HEK293T (cell line): Measurements from ENCODE around the gene RNF43.
A peak's percentile ranks its signal among the peaks of the same experiment; 100 is the strongest.

ENCODE experiments used
- CTCF ChIA-PET: fragments of 350-600 bp; formaldehyde crosslinking; extraction: SDS; loops from one replicate; lab custom pipeline; 2021; ENCODE audit warnings: antibody characterized with exemption, inconsistent platforms; lab: Yijun Ruan, JAX
- POLR2A ChIA-PET: fragments of 350-600 bp; formaldehyde crosslinking; extraction: SDS; loops from one replicate; lab custom pipeline; 2020; ENCODE audit warnings: antibody characterized with exemption, inconsistent platforms; lab: Yijun Ruan, JAX
- DNase-seq: peaks from one replicate; pipeline ENCODE4 v3.0.0; 2012; ENCODE audit warnings: mixed read lengths; ENCODE audit errors: extremely low spot score
- ARNT ChIP-seq: fragments of 450-650 bp; IDR thresholded peaks from 2 replicates; pipeline ENCODE4 v1.6.1; 2017; ENCODE audit warnings: mild to moderate bottlenecking
- BHLHE40 ChIP-seq: fragments of 450-650 bp; IDR thresholded peaks from 2 replicates; pipeline ENCODE4 v1.6.1; 2016; ENCODE audit warnings: mild to moderate bottlenecking, moderate library complexity, borderline replicate concordance
- CTBP1 ChIP-seq: fragments of 450-650 bp; IDR thresholded peaks from 2 replicates; pipeline ENCODE4 v1.6.1; 2016; ENCODE audit warnings: borderline replicate concordance
- ELF4 ChIP-seq: fragments of 450-650 bp; IDR thresholded peaks from 2 replicates; pipeline ENCODE4 v1.6.1; 2017; ENCODE audit warnings: antibody characterized with exemption
- FOXA1 ChIP-seq: fragments of 450-650 bp; IDR thresholded peaks from 2 replicates; pipeline ENCODE4 v1.6.1; 2016; ENCODE audit warnings: mild to moderate bottlenecking
- FOXK2 ChIP-seq: fragments of 450-650 bp; IDR thresholded peaks from 2 replicates; pipeline ENCODE4 v1.6.1; 2016; ENCODE audit warnings: mild to moderate bottlenecking
- FOXM1 ChIP-seq: fragments of 450-650 bp; IDR thresholded peaks from 2 replicates; pipeline ENCODE4 v1.6.1; 2017; ENCODE audit warnings: mild to moderate bottlenecking, borderline replicate concordance
- HDGF ChIP-seq: fragments of 450-650 bp; IDR thresholded peaks from 2 replicates; pipeline ENCODE4 v1.6.1; 2017; ENCODE audit warnings: antibody characterized with exemption, borderline replicate concordance
- L3MBTL2 ChIP-seq: fragments of 450-650 bp; conservative IDR thresholded peaks from 2 replicates; pipeline ENCODE4 v1.6.1; 2016; ENCODE audit warnings: mild to moderate bottlenecking
- LEF1 ChIP-seq: fragments of 450-650 bp; IDR thresholded peaks from 2 replicates; pipeline ENCODE4 v1.6.1; 2017; ENCODE audit warnings: mild to moderate bottlenecking, borderline replicate concordance
- NFRKB ChIP-seq: fragments of 450-650 bp; IDR thresholded peaks from 2 replicates; pipeline ENCODE4 v1.6.1; 2016; ENCODE audit warnings: mild to moderate bottlenecking, moderate library complexity
- PKNOX1 ChIP-seq: fragments of 450-650 bp; IDR thresholded peaks from 2 replicates; pipeline ENCODE4 v1.6.1; 2016
- SP1 ChIP-seq: fragments of 450-650 bp; IDR thresholded peaks from 2 replicates; pipeline ENCODE4 v1.6.1; 2017
- SUZ12 ChIP-seq: fragments of 450-650 bp; IDR thresholded peaks from 2 replicates; pipeline ENCODE4 v1.6.1; 2016; ENCODE audit warnings: mild to moderate bottlenecking
- TARDBP ChIP-seq: fragments of 450-650 bp; IDR thresholded peaks from 2 replicates; pipeline ENCODE4 v1.6.1; 2016
- ZNF384 ChIP-seq: fragments of 450-650 bp; IDR thresholded peaks from 2 replicates; pipeline ENCODE4 v1.6.1; 2016

RNF43 gene

GRCh38 chr17:58416937-58417299 is 416 bp downstream of the RNF43 start:
- TF ChIP-seq L3MBTL2 (no peak), BHLHE40 (no peak), FOXK2 (no peak), TARDBP (no peak), SP1 (no peak), HDGF (no peak), SUZ12 (no peak)
- POLR2A ChIA-PET, result interaction anchor here (0.8 to 6.1 kb wide), 14 partner anchors 10 to 113 kb away, joined by 3 to 234 read pairs (median 4); partner anchors contain the start of gene SUPT4H1
- CTCF ChIA-PET, result interaction anchor here (0.5 to 2.7 kb wide), 15 partner anchors 9 to 165 kb away, joined by 3 to 18 read pairs (median 4); partner anchors contain the start of gene SUPT4H1
- DNase-seq, result no peak

DNA sequence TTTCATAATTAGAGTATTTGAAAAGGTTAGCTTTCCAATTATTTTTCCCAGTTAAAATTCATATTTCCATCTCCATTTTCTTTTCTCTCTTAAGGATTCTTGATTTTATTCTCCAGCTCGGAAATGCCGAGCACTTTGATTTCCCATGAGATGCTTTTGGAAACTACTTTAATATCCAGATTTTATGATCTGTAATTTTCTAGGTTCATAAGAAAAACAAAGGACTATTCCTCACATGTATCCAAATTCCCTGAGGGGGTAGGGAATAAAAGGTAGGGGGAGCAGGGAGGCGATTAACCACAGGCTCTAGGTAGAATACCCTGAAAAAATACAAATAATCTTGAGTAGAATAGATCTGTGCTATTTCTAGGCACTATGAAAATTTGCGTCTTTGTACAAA is 938 bp downstream of the RNF43 start:
- ChIA-PET POLR2A (interaction anchor here (1.2 to 6.1 kb wide), 11 partner anchors 10 to 94 kb away, joined by 3 to 234 read pairs (median 5); partner anchors contain the start of gene SUPT4H1), CTCF (interaction anchor here (0.7 to 2.7 kb wide), 6 partner anchors 19 to 164 kb away, joined by 3 to 18 read pairs (median 8); partner anchors contain the start of gene SUPT4H1)
- TF ChIP-seq SP1, result no peak

GRCh38 chr17:58415371-58416055 is 1.8 kb downstream of the RNF43 start:
- TF ChIP-seq BHLHE40 (no peak), FOXA1 (no peak), NFRKB (no peak), SP1 (no peak), LEF1 (no peak), SUZ12 (no peak), TARDBP (no peak), CTBP1 (no peak), L3MBTL2 (no peak), ARNT (no peak), FOXM1 (no peak), ZNF384 (no peak), PKNOX1 (no peak), ELF4 (no peak), HDGF (no peak), FOXK2 (no peak)
- CTCF ChIA-PET, result interaction anchor here (0.6 to 2.7 kb wide), 6 partner anchors 18 to 396 kb away, joined by 3 to 15 read pairs (median 4); partner anchors contain the start of gene SUPT4H1
- POLR2A ChIA-PET, result interaction anchor here (0.5 to 6.1 kb wide), 17 partner anchors 10 to 970 kb away, joined by 3 to 234 read pairs (median 4); partner anchors contain the start of genes SRSF1 and SUPT4H1
- DNase-seq, result no peak

More for the DNA sequence above, 938 bp downstream of the RNF43 start:
- no peak for DNase-seq

- no peak for TF ChIP-seq HDGF
- TF ChIP-seq FOXA1, result no peak
- TF ChIP-seq SP1, result no peak
- no peak for TF ChIP-seq L3MBTL2
- no peak for TF ChIP-seq TARDBP
- TF ChIP-seq CTBP1, result no peak
- TF ChIP-seq FOXM1, result no peak
- CTCF ChIA-PET, result interaction anchor here (0.7 to 1.5 kb wide), 5 partner anchors 18 to 110 kb away, joined by 3 to 5 read pairs (median 4); partner anchors contain the start of gene SUPT4H1
- DNase-seq, result no peak
- POLR2A ChIA-PET, result interaction anchor here (0.8 to 6.1 kb wide), 15 partner anchors 10 to 407 kb away, joined by 3 to 234 read pairs (median 5); partner anchors contain the start of genes SRSF1 and SUPT4H1
These were observed 2.7 kb downstream of the RNF43 start for GRCh38 chr17:58414596-58414997.

- DNase-seq, result no peak
- ChIA-PET CTCF (no interaction called here), POLR2A (interaction anchor here (1.0 to 6.1 kb wide), 5 partner anchors 25 to 66 kb away, joined by 3 to 234 read pairs (median 6); partner anchors contain the start of gene SUPT4H1)
- TF ChIP-seq PKNOX1 (peak; percentile 39; the same call in 1 of the 2 replicates), FOXM1 (no peak)
These were observed 3.6 kb downstream of the RNF43 start for GRCh38 chr17:58413684-58414083.

GRCh38 chr17:58412961-58413586 is 4.3 kb downstream of the RNF43 start:
- DNase-seq, result no peak
- CTCF ChIA-PET, result no interaction called here
- TF ChIP-seq ARNT (no peak), ZNF384 (no peak), NFRKB (no peak), FOXA1 (no peak)
- POLR2A ChIA-PET, result interaction anchor here (1.5 to 6.1 kb wide), 3 partner anchors 24 to 60 kb away, joined by 4 to 234 read pairs (median 9); partner anchors contain the start of gene SUPT4H1

GRCh38 chr17:58412064-58412703 is 5.2 kb downstream of the RNF43 start:
- TF ChIP-seq L3MBTL2, result no peak
- no peak for TF ChIP-seq NFRKB
- ChIA-PET POLR2A (interaction anchor here (2.8 to 6.1 kb wide), 3 partner anchors 23 to 60 kb away, joined by 9 to 234 read pairs (median 24); partner anchors contain the start of gene SUPT4H1), CTCF (no interaction called here)
- DNase-seq, result no peak
